Left cardiac atrium (tissue), 4 donors: ENCODE measurements around the gene GDAP2. TPM values are rescaled to one million over a fixed set of nuclear protein-coding genes. Genes with fewer than 3 reads are reported as not detected.
"Not testable (repeated sequence)": the region's sequence is repeated elsewhere in the genome, so short reads cannot be mapped to it uniquely, and the experiment has no call there.

Experiments
- ATAC-seq, 2 donors: fragments of 200-7000 bp; cut with Tn5 transposase; one replicate each; pipeline ENCODE4 v1.9.1; 2020; ENCODE audit warnings: mild to moderate bottlenecking in 2 of 2, moderate library complexity in 2 of 2
- DNase-seq: peaks from one replicate; pipeline ENCODE4 v3.0.0-alpha.2; 2020
- intact Hi-C, 2 donors: fragments of 100-400 bp; cut with DNase I; formaldehyde crosslinking; loops; one replicate each; pipeline versions ENCODE4 v1.14.1 to v1.15.1; 2022 to 2023
- total RNA-seq, 2 donors: library from RNA; stranded (reverse); fragmentation: NEBNext Ultra II Directional; extraction: Animal tissue kit (Norgen Biotek cat#: 25700); gene quantifications; one replicate each; pipeline ENCODE4 v1.2.1, GENCODE V29; 2021
- donor health status: DM: no; HTN: yes; CAD: no.
- donor health status: DM: no; HTN: yes; CAD: no; lungs with severe emphysema.
- donor health status: DM: yes; HTN: yes; CAD: no.
- donor health status: Dilated cardiomyopathy.

The GDAP2 gene
- total RNA-seq, 2 donors from 2014 or later, result 16.4 to 20.0 TPM

GRCh38 chr1:117852853-117853553 lies 76.4 kb downstream of the GDAP2 start:
- intact Hi-C loops, result no loop called here
- no peak for ATAC-seq

GRCh38 chr1:117851687-117852086 lies 77.7 kb downstream of the GDAP2 start:
- ATAC-seq, result no peak
- DNase-seq, result no peak
- intact Hi-C loops, result no loop called here

More at GRCh38 chr1:117852853-117853553, 76.4 kb downstream of the GDAP2 start:
- no peak for DNase-seq

GRCh38 chr1:117846674-117847425 lies 82.6 kb downstream of the GDAP2 start:
- DNase-seq (no peak), ATAC-seq (no peak)
- intact Hi-C loops, result no loop called here

GRCh38 chr1:117844478-117844877 lies 84.9 kb downstream of the GDAP2 start:
- ATAC-seq, DNase-seq, intact Hi-C loops: not testable (repeated sequence)

GRCh38 chr1:117843791-117844190 lies 85.6 kb downstream of the GDAP2 start:
- intact Hi-C loops, result no loop called here
- DNase-seq, result no peak
- ATAC-seq, result no peak

- ATAC-seq, result no peak
- no peak for DNase-seq
- intact Hi-C loops, result no loop called here
These were observed 86.8 kb downstream of the GDAP2 start for GRCh38 chr1:117842408-117843170.

GRCh38 chr1:117841117-117841650 lies 88.2 kb downstream of the GDAP2 start:
- ATAC-seq, result no peak
- intact Hi-C loops, result no loop called here

GRCh38 chr1:117838911-117839310 lies 90.5 kb downstream of the GDAP2 start:
- DNase-seq, result no peak
- intact Hi-C loops, result no loop called here
- ATAC-seq, result no peak

More at GRCh38 chr1:117841117-117841650, 88.2 kb downstream of the GDAP2 start:
- no peak for DNase-seq

GRCh38 chr1:117836069-117836468 lies 93.4 kb downstream of the GDAP2 start:
- intact Hi-C loops, result no loop called here
- no peak for DNase-seq
- ATAC-seq, result no peak

- intact Hi-C loops, result no loop called here
- no peak for DNase-seq
- no peak for ATAC-seq
These were observed 95.0 kb downstream of the GDAP2 start for GRCh38 chr1:117834416-117834815.

GRCh38 chr1:117832453-117832852 lies 97.0 kb downstream of the GDAP2 start:
- ATAC-seq (no peak), DNase-seq (no peak)
- intact Hi-C loops, result no loop called here

GRCh38 chr1:117830222-117830621 lies 99.2 kb downstream of the GDAP2 start:
- ATAC-seq (no peak), DNase-seq (no peak)
- intact Hi-C loops, result no loop called here

- DNase-seq (peak; percentile 85), ATAC-seq (peak; percentile 91 to 93)
- intact Hi-C loops, result no loop called here
These were observed 101.2 kb downstream of the GDAP2 start for GRCh38 chr1:117828201-117828600.

- intact Hi-C loops, result no loop called here
- ATAC-seq (peak; percentile 60 to 78), DNase-seq (peak; percentile 55)
These were observed 102.8 kb downstream of the GDAP2 start for GRCh38 chr1:117826540-117827078.

GRCh38 chr1:117826119-117826518 lies 103.3 kb downstream of the GDAP2 start:
- intact Hi-C loops, result no loop called here
- no peak for ATAC-seq
- no peak for DNase-seq

- ATAC-seq (no peak), DNase-seq (no peak)
- intact Hi-C loops, result no loop called here
These were observed 104.0 kb downstream of the GDAP2 start for GRCh38 chr1:117825414-117825813.

- intact Hi-C loops, result no loop called here
- ATAC-seq (no peak), DNase-seq (peak; percentile 29)
These were observed 104.8 kb downstream of the GDAP2 start for GRCh38 chr1:117824616-117825015.

GRCh38 chr1:117821774-117822482 lies 107.5 kb downstream of the GDAP2 start:
- peak in 1 of 2 donors; percentile 56 for ATAC-seq
- intact Hi-C loops, result no loop called here
- DNase-seq, result peak; percentile 38

GRCh38 chr1:117821382-117821755 lies 108.1 kb downstream of the GDAP2 start:
- intact Hi-C loops, result no loop called here
- ATAC-seq (no peak), DNase-seq (no peak)
